ENCODE results near the gene JOSD2. TPM values are rescaled to one million over a fixed set of nuclear protein-coding genes. Genes with fewer than 3 reads are reported as not detected.

JOSD2 gene
- total and polyA plus RNA-seq, 2 of the 4 experiments (the other 2 are of a cell fraction) = 12.2 to 54.1 TPM

- Histone ChIP-seq H3K9me1 (ENCODE audit: insufficient read depth, low read length) (no peaks in the 10 kb centered on the region), H3K27ac (ENCODE audit: insufficient read depth, low read length) (no peak overlapping the region), H3K14ac (replicated peaks; ENCODE audit: low read depth, low read length) (no peak overlapping the region), H4K91ac (ENCODE audit: insufficient read depth, low read depth, low read length) (no peak overlapping the region), H2BK120ac (ENCODE audit: low read depth, low read length) (no peak overlapping the region), H3K23ac (ENCODE audit: low read depth, low read length) (no peak overlapping the region), H3K4me1 (ENCODE audit: control insufficient read depth, insufficient read depth, low read length) (no peaks in the 10 kb centered on the region; the same call in 1 of the 2 replicates), H3K4me2 (ENCODE audit: low read depth, low read length) (no peak overlapping the region), H4K20me1 (ENCODE audit: insufficient read depth, low read length) (no peaks in the 10 kb centered on the region), H3K4ac (ENCODE audit: low read depth, low read length) (no peak overlapping the region), H2BK15ac (ENCODE audit: low read depth, low read length) (no peak overlapping the region), H4K5ac (ENCODE audit: low read depth, low read length) (no peak overlapping the region), H3K9ac (ENCODE audit: low read depth, low read length) (no peak overlapping the region), H3K56ac (ENCODE audit: extremely low read depth, insufficient read depth, low read length) (no peak overlapping the region), H3K27me3 (ENCODE audit: control insufficient read depth, insufficient read depth, low read length) (peaks cover 37% of the 10 kb centered on the region), H3K4me3 (ENCODE audit: insufficient read depth, low read depth, low read length) (no peak overlapping the region), H3K79me1 (ENCODE audit: low read depth in 1 of 2, low read length in 2 of 2) (no peaks in the 10 kb centered on the region), H2BK5ac (ENCODE audit: low read depth, low read length, poor library complexity, severe bottlenecking) (no peak overlapping the region), H2AK9ac (replicated peaks; ENCODE audit: low read depth, low read length, poor library complexity) (no peak overlapping the region), H2AK5ac (ENCODE audit: low read depth, low read length) (no peak overlapping the region), H3K36me3 (ENCODE audit: control insufficient read depth, insufficient read depth, low read length) (no peaks in the 10 kb centered on the region), H4K8ac (ENCODE audit: low read depth in 2 of 2, low read length in 2 of 2) (no peak overlapping the region), H3K18ac (ENCODE audit: low read depth, low read length) (no peak overlapping the region), H3K9me3 (ENCODE audit: control insufficient read depth, insufficient read depth, low read length) (no peaks in the 10 kb centered on the region), H2AFZ (replicated peaks; ENCODE audit: low read length, poor library complexity) (no peak overlapping the region), H2BK20ac (ENCODE audit: low read depth, low read length) (no peak overlapping the region)
- 67 to 100% methylated on average over 6 to 7 of the region's 15 CpGs for WGBS, 2 experiments (ENCODE audit: extremely low coverage in 2 of 2, insufficient read length in 1 of 2)
- intact Hi-C loops (cut with micrococcal nuclease) (no loop called here), dilution Hi-C loops (cut with HindIII; ENCODE audit: low sequenced_read_pairs, unreplicated experiment) (no loop called here), in situ Hi-C loops (cut with MboI; ENCODE audit: low sequenced_read_pairs) (no loop called here)
- TF ChIP-seq, protein P1, sequence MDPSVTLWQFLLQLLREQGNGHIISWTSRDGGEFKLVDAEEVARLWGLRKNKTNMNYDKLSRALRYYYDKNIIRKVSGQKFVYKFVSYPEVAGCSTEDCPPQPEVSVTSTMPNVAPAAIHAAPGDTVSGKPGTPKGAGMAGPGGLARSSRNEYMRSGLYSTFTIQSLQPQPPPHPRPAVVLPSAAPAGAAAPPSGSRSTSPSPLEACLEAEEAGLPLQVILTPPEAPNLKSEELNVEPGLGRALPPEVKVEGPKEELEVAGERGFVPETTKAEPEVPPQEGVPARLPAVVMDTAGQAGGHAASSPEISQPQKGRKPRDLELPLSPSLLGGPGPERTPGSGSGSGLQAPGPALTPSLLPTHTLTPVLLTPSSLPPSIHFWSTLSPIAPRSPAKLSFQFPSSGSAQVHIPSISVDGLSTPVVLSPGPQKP (IDR thresholded peaks at IDR 0.05; ENCODE audit: borderline replicate concordance, low read depth, low read length) = no peak
- TF ChIP-seq MAFK (IDR thresholded peaks at IDR 0.05; ENCODE audit: low read depth, low read length) (no peak), MXI1 (IDR thresholded peaks at IDR 0.05; ENCODE audit: borderline replicate concordance, low read depth, low read length) (no peak), RCOR1 (IDR thresholded peaks at IDR 0.05; ENCODE audit: insufficient replicate concordance, low read length) (no peak), MAZ (IDR thresholded peaks at IDR 0.05; ENCODE audit: borderline replicate concordance, low read depth, low read length) (no peak), SMC3 (IDR thresholded peaks at IDR 0.05; ENCODE audit: low read depth, low read length) (no peak), USF2 (IDR thresholded peaks at IDR 0.05; ENCODE audit: low read depth, low read length) (no peak), RAD21 (IDR thresholded peaks at IDR 0.05; ENCODE audit: low read length) (no peak), NFE2L2 (IDR thresholded peaks at IDR 0.05; ENCODE audit: low read depth, low read length) (no peak), CHD1 (IDR thresholded peaks at IDR 0.05; ENCODE audit: low read depth, low read length) (no peak), BHLHE40 (IDR thresholded peaks at IDR 0.05; ENCODE audit: low read depth, low read length) (no peak), RFX5 (IDR thresholded peaks at IDR 0.05; ENCODE audit: low read depth, low read length) (no peak), POLR2A (IDR thresholded peaks at IDR 0.05; ENCODE audit: low read depth, low read length) (no peak), FOS (IDR thresholded peaks at IDR 0.05; ENCODE audit: low read depth, low read length) (no peak), CEBPB (IDR thresholded peaks at IDR 0.05; ENCODE audit: low read depth, low read length) (no peak)
- TF ChIP-seq, protein P2, sequence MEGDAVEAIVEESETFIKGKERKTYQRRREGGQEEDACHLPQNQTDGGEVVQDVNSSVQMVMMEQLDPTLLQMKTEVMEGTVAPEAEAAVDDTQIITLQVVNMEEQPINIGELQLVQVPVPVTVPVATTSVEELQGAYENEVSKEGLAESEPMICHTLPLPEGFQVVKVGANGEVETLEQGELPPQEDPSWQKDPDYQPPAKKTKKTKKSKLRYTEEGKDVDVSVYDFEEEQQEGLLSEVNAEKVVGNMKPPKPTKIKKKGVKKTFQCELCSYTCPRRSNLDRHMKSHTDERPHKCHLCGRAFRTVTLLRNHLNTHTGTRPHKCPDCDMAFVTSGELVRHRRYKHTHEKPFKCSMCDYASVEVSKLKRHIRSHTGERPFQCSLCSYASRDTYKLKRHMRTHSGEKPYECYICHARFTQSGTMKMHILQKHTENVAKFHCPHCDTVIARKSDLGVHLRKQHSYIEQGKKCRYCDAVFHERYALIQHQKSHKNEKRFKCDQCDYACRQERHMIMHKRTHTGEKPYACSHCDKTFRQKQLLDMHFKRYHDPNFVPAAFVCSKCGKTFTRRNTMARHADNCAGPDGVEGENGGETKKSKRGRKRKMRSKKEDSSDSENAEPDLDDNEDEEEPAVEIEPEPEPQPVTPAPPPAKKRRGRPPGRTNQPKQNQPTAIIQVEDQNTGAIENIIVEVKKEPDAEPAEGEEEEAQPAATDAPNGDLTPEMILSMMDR (conservative IDR thresholded peaks at IDR 0.05; ENCODE audit: low read depth, low read length) = no peak
- BruUV-seq (replicated peaks) = no TSS peak
- CTCF ChIA-PET = no interaction called here
- DNase-seq (no peak), ATAC-seq (ENCODE audit: low read depth) (no peak)
- POLR2A ChIA-PET (ENCODE audit: unreplicated experiment) = no interaction called here
Observed at GRCh38 chr19:50552540-50552939, 41.5 kb upstream of the JOSD2 start.

Measured in IMR-90 (cell line).